Measurements from ENCODE around the gene EMD. TPM values are rescaled to one million over a fixed set of nuclear protein-coding genes. Genes with fewer than 3 reads are reported as not detected.

EMD gene
- total and polyA plus RNA-seq, 2 of the 13 experiments (the other 11 are each of a cell fraction or from before 2014, with no cell fraction given) = 14.5 to 14.9 TPM

GRCh38 chrX:154398668-154399526, 19.8 kb downstream of the EMD start (continued):
- TF ChIP-seq ARID4A (CRISPR knock-in tag; IDR thresholded peaks at IDR 0.05; ENCODE audit: borderline replicate concordance) = peak; percentile 49
- no peak for TF ChIP-seq ZNF329 (CRISPR knock-in tag; IDR thresholded peaks at IDR 0.05; ENCODE audit: low read depth)
- no peak for TF ChIP-seq YEATS2 (CRISPR knock-in tag; IDR thresholded peaks at IDR 0.05; ENCODE audit: borderline replicate concordance)
- peak; percentile 54; the same call in 1 of the 2 replicates for TF ChIP-seq ETV5 (CRISPR knock-in tag; IDR thresholded peaks at IDR 0.05; ENCODE audit: borderline replicate concordance)
- TF ChIP-seq ZNF446 (CRISPR knock-in tag; IDR thresholded peaks at IDR 0.05) = peak; percentile 58; the same call in 1 of the 2 replicates
- no peak for TF ChIP-seq MTF2 (CRISPR knock-in tag; IDR thresholded peaks at IDR 0.05; ENCODE audit: borderline replicate concordance)
- TF ChIP-seq RAD21 (CRISPR knock-in tag; IDR thresholded peaks at IDR 0.05) = peak; percentile 15; the same call in 1 of the 2 replicates
- TF ChIP-seq ZXDC (CRISPR knock-in tag; IDR thresholded peaks at IDR 0.05) = no peak
- no peak for TF ChIP-seq PHB2 (IDR thresholded peaks at IDR 0.05; ENCODE audit: partially characterized antibody)
- peak; percentile 27; the same call in 1 of the 2 replicates for TF ChIP-seq BHLHE40 (IDR thresholded peaks at IDR 0.05; ENCODE audit: low read length)
- TF ChIP-seq SP1 (IDR thresholded peaks at IDR 0.05) = no peak
- TF ChIP-seq SP1 (CRISPR knock-in tag; IDR thresholded peaks at IDR 0.05) = no peak
- TF ChIP-seq RARA (CRISPR knock-in tag; IDR thresholded peaks at IDR 0.05) = no peak
- TF ChIP-seq ZNF558 (CRISPR knock-in tag; IDR thresholded peaks at IDR 0.05; ENCODE audit: borderline replicate concordance) = no peak
- no peak for TF ChIP-seq ZNF414 (CRISPR knock-in tag; IDR thresholded peaks at IDR 0.05)
- TF ChIP-seq DPF2 (CRISPR knock-in tag; IDR thresholded peaks at IDR 0.05; ENCODE audit: borderline replicate concordance, low read depth) = no peak
- TF ChIP-seq MYC (CRISPR knock-in tag; IDR thresholded peaks at IDR 0.05; ENCODE audit: borderline replicate concordance) = peak; percentile 82
- TF ChIP-seq XRCC5 (optimal IDR thresholded peaks at IDR 0.05; ENCODE audit: low read length) = peak; percentile 33
- TF ChIP-seq ZFP1 (CRISPR knock-in tag; IDR thresholded peaks at IDR 0.05) = no peak
- TF ChIP-seq GABPA (IDR thresholded peaks at IDR 0.05; ENCODE audit: low read depth, low read length) = no peak
- no peak for TF ChIP-seq GABPA (CRISPR knock-in tag; IDR thresholded peaks at IDR 0.05; ENCODE audit: low read depth)
- no peak for TF ChIP-seq ONECUT2 (CRISPR knock-in tag; IDR thresholded peaks at IDR 0.05)
- no peak for TF ChIP-seq ZNF33A (CRISPR knock-in tag; IDR thresholded peaks at IDR 0.05; ENCODE audit: borderline replicate concordance)
